HEK293T (cell line): ENCODE measurements around the gene ARMC10.

Source experiments
- CTCF ChIA-PET: fragments of 350-600 bp; formaldehyde crosslinking; extraction: SDS; loops from one replicate; lab custom pipeline; 2021; ENCODE audit warnings: antibody characterized with exemption, inconsistent platforms; lab: Yijun Ruan, JAX
- POLR2A ChIA-PET: fragments of 350-600 bp; formaldehyde crosslinking; extraction: SDS; loops from one replicate; lab custom pipeline; 2020; ENCODE audit warnings: antibody characterized with exemption, inconsistent platforms; lab: Yijun Ruan, JAX
- DNase-seq: peaks from one replicate; pipeline ENCODE4 v3.0.0; 2012; ENCODE audit warnings: mixed read lengths; ENCODE audit errors: extremely low spot score
- ARNT ChIP-seq: fragments of 450-650 bp; IDR thresholded peaks from 2 replicates; pipeline ENCODE4 v1.6.1; 2017; ENCODE audit warnings: mild to moderate bottlenecking
- BHLHE40 ChIP-seq: fragments of 450-650 bp; IDR thresholded peaks from 2 replicates; pipeline ENCODE4 v1.6.1; 2016; ENCODE audit warnings: mild to moderate bottlenecking, moderate library complexity, borderline replicate concordance
- CTBP1 ChIP-seq: fragments of 450-650 bp; IDR thresholded peaks from 2 replicates; pipeline ENCODE4 v1.6.1; 2016; ENCODE audit warnings: borderline replicate concordance
- ELF4 ChIP-seq: fragments of 450-650 bp; IDR thresholded peaks from 2 replicates; pipeline ENCODE4 v1.6.1; 2017; ENCODE audit warnings: antibody characterized with exemption
- FOXA1 ChIP-seq: fragments of 450-650 bp; IDR thresholded peaks from 2 replicates; pipeline ENCODE4 v1.6.1; 2016; ENCODE audit warnings: mild to moderate bottlenecking
- FOXK2 ChIP-seq: fragments of 450-650 bp; IDR thresholded peaks from 2 replicates; pipeline ENCODE4 v1.6.1; 2016; ENCODE audit warnings: mild to moderate bottlenecking
- FOXM1 ChIP-seq: fragments of 450-650 bp; IDR thresholded peaks from 2 replicates; pipeline ENCODE4 v1.6.1; 2017; ENCODE audit warnings: mild to moderate bottlenecking, borderline replicate concordance
- HDGF ChIP-seq: fragments of 450-650 bp; IDR thresholded peaks from 2 replicates; pipeline ENCODE4 v1.6.1; 2017; ENCODE audit warnings: antibody characterized with exemption, borderline replicate concordance
- L3MBTL2 ChIP-seq: fragments of 450-650 bp; conservative IDR thresholded peaks from 2 replicates; pipeline ENCODE4 v1.6.1; 2016; ENCODE audit warnings: mild to moderate bottlenecking
- LEF1 ChIP-seq: fragments of 450-650 bp; IDR thresholded peaks from 2 replicates; pipeline ENCODE4 v1.6.1; 2017; ENCODE audit warnings: mild to moderate bottlenecking, borderline replicate concordance
- NFRKB ChIP-seq: fragments of 450-650 bp; IDR thresholded peaks from 2 replicates; pipeline ENCODE4 v1.6.1; 2016; ENCODE audit warnings: mild to moderate bottlenecking, moderate library complexity
- PKNOX1 ChIP-seq: fragments of 450-650 bp; IDR thresholded peaks from 2 replicates; pipeline ENCODE4 v1.6.1; 2016
- SP1 ChIP-seq: fragments of 450-650 bp; IDR thresholded peaks from 2 replicates; pipeline ENCODE4 v1.6.1; 2017
- SUZ12 ChIP-seq: fragments of 450-650 bp; IDR thresholded peaks from 2 replicates; pipeline ENCODE4 v1.6.1; 2016; ENCODE audit warnings: mild to moderate bottlenecking
- TARDBP ChIP-seq: fragments of 450-650 bp; IDR thresholded peaks from 2 replicates; pipeline ENCODE4 v1.6.1; 2016
- ZNF384 ChIP-seq: fragments of 450-650 bp; IDR thresholded peaks from 2 replicates; pipeline ENCODE4 v1.6.1; 2016

Gene ARMC10

GRCh38 chr7:103115771-103116170 is 40.8 kb downstream of the ARMC10 start:
- DNase-seq, result no peak
- ChIA-PET CTCF (no interaction called here), POLR2A (no interaction called here)
- TF ChIP-seq ELF4 (no peak), ARNT (no peak), L3MBTL2 (no peak), SUZ12 (no peak), ZNF384 (no peak), NFRKB (no peak), BHLHE40 (no peak), FOXK2 (no peak), FOXA1 (no peak), TARDBP (no peak)

- CTCF ChIA-PET, result interaction anchor here (0.6 kb wide), 1 partner anchor 12 kb away, joined by 3 read pairs; no protein-coding TSS in a partner anchor
- TF ChIP-seq LEF1 (no peak), ELF4 (no peak), L3MBTL2 (no peak), PKNOX1 (no peak), ZNF384 (no peak), NFRKB (no peak), ARNT (no peak), FOXA1 (no peak), FOXM1 (no peak), TARDBP (no peak), CTBP1 (no peak), SUZ12 (no peak), SP1 (no peak)
- POLR2A ChIA-PET, result no interaction called here
- DNase-seq, result no peak
Observed at GRCh38 chr7:103116511-103116910, 41.6 kb downstream of the ARMC10 start.

- TF ChIP-seq FOXK2 (no peak), ARNT (no peak), FOXM1 (no peak), ELF4 (no peak), HDGF (no peak), CTBP1 (no peak), BHLHE40 (no peak), PKNOX1 (no peak), SUZ12 (no peak), NFRKB (no peak), LEF1 (no peak)
- ChIA-PET POLR2A (no interaction called here), CTCF (interaction anchor here (0.6 kb wide), 1 partner anchor 11 kb away, joined by 3 read pairs; no protein-coding TSS in a partner anchor)
- no peak for DNase-seq
Observed at GRCh38 chr7:103116991-103117390, 42.1 kb downstream of the ARMC10 start.

GRCh38 chr7:103117465-103117864 is 42.5 kb downstream of the ARMC10 start:
- POLR2A ChIA-PET, result no interaction called here
- CTCF ChIA-PET, result no interaction called here
- TF ChIP-seq FOXM1 (no peak), FOXK2 (no peak)
- no peak for DNase-seq

GRCh38 chr7:103119791-103120291 is 44.9 kb downstream of the ARMC10 start:
- CTCF ChIA-PET, result no interaction called here

GRCh38 chr7:103120362-103120761 is 45.4 kb downstream of the ARMC10 start:
- ChIA-PET CTCF (no interaction called here), POLR2A (no interaction called here)
- DNase-seq, result no peak
- no peak for TF ChIP-seq SP1
- TF ChIP-seq CTBP1, result no peak
- TF ChIP-seq ELF4, result no peak
- TF ChIP-seq FOXK2, result no peak
- TF ChIP-seq NFRKB, result no peak
- no peak for TF ChIP-seq FOXM1
- no peak for TF ChIP-seq L3MBTL2
- no peak for TF ChIP-seq FOXA1
- TF ChIP-seq TARDBP, result no peak
- no peak for TF ChIP-seq LEF1
- no peak for TF ChIP-seq PKNOX1
- TF ChIP-seq ZNF384, result no peak
- no peak for TF ChIP-seq HDGF
- no peak for TF ChIP-seq SUZ12
- no peak for TF ChIP-seq BHLHE40
- no peak for TF ChIP-seq ARNT

More at GRCh38 chr7:103119791-103120291, 44.9 kb downstream of the ARMC10 start:
- POLR2A ChIA-PET, result no interaction called here
- no peak for DNase-seq
- TF ChIP-seq ARNT (no peak), L3MBTL2 (no peak), TARDBP (no peak), SP1 (no peak), HDGF (no peak), BHLHE40 (no peak), FOXK2 (no peak), SUZ12 (no peak), FOXA1 (no peak), NFRKB (no peak), ELF4 (no peak), ZNF384 (no peak), FOXM1 (no peak), LEF1 (no peak), PKNOX1 (no peak), CTBP1 (no peak)
